HT1080 (cell line): ENCODE data around the gene TUBB. TPM values are rescaled to one million over a fixed set of nuclear protein-coding genes. Genes with fewer than 3 reads are reported as not detected.

ENCODE experiments used
- DNase-seq: peaks from one replicate; pipeline ENCODE4 v3.0.0-alpha.2; 2015; ENCODE audit warnings: low read depth
- polyA plus RNA-seq, 2 experiments: library from polyadenylated mRNA; depleted of rRNA; stranded (reverse); fragments of >200 nt; gene quantifications; 2 replicates each; pipeline ENCODE4 v1.2.3, GENCODE V29; 2015
- total RNA-seq: library from RNA; depleted of rRNA; stranded (reverse); fragments of >200 nt; shearing (Covaris generic); gene quantifications from 2 replicates; pipeline ENCODE4 v1.2.3, GENCODE V29; 2014; rRNA removed

TUBB gene
- 1,534 and 1,911 TPM in 2 replicates for total RNA-seq
- 1,782 and 1,790 TPM in 2 replicates for polyA plus RNA-seq (2015; cell fraction: cytosol; rRNA removed)
- polyA plus RNA-seq (2015; cell fraction: nucleus; rRNA removed), result 2,351 and 2,402 TPM in 2 replicates

DNA sequence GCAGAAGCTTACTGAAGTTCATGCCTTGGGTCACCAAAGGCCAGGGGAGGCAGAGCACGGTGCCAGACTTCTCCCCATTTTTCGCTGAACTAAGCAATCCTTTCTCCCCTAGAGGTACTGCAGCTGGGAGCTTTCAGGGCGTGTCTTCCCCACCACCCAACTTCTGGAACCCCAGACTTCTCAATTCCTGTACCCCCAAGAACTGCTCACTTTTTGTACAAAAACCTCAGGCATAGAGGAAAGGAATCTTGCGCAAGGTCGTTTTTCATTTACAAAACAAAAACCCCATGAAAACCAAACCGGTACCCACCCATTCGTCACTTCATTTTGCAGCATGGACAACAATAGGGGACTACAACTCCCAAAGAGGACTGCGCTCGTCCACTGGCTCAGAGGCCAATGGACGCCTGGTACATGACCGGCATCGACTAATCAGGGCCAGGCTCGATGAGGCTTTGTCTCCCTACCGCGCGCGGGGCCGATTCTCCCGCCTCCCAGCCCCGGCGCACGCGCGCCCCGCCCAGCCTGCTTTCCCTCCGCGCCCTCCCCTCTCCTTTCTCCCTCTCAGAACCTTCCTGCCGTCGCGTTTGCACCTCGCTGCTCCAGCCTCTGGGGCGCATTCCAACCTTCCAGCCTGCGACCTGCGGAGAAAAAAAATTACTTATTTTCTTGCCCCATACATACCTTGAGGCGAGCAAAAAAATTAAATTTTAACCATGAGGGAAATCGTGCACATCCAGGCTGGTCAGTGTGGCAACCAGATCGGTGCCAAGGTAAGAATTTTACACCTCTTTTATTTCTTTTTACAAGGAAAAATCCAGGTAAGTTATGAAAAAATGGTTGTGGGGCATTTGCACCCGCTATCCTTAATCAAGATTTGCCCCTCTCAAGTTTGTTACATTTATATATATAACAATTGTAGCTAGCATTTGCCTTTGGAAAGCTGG lies at the start of gene TUBB:
Gene TUBB (plus strand): TSS at position 562 of the 947 bp plus-strand sequence. CDS start 155 bp downstream, at position 717.
- DNase-seq, result peak; percentile 98

DNA sequence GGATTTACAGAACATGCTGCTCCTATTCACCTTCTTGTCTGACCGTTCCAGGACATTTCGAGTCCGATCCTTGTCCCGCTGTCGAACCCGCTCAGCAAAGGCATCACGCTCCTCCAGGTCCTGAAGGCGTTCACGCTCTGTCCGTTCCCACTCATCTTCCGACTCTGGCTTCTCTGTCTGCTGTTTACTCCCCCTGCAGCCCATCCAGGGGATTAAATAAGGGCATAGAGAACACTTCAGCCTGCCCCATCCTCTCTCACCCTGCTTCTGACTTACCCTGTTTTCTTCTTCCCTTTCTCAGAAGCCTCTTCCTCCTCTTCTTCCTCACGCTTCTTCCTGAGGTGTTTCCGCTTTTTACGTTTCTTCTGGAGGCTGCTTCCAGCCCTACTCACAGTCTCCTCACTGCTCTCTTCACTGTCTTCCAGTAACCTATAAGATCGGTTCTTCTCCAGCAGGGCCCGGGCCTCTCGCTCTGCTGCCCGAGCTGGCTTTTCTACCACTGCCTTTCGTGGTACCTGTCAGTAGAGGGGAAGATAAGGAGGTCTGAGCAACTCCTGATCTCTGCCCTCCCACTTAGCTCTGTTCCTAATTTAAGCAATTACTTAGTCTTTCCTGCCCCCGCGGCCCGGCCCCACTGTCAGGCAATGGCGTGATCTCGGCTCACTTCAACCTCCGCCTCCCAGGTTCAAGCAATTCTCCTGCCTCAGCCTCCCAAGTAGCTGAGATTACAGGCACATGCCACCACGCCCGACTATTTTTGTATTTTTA lies 49.2 kb upstream of the TUBB start:
- DNase-seq, result no peak

GRCh38 chr6:30672445-30673253 lies 47.5 kb upstream of the TUBB start, which contains the start of gene DHX16:
Gene DHX16, minus strand, starts transcription at chr6:30673006. Its CDS starts 165 bp downstream, at chr6:30672841.
- peak; percentile 97 for DNase-seq

DNA sequence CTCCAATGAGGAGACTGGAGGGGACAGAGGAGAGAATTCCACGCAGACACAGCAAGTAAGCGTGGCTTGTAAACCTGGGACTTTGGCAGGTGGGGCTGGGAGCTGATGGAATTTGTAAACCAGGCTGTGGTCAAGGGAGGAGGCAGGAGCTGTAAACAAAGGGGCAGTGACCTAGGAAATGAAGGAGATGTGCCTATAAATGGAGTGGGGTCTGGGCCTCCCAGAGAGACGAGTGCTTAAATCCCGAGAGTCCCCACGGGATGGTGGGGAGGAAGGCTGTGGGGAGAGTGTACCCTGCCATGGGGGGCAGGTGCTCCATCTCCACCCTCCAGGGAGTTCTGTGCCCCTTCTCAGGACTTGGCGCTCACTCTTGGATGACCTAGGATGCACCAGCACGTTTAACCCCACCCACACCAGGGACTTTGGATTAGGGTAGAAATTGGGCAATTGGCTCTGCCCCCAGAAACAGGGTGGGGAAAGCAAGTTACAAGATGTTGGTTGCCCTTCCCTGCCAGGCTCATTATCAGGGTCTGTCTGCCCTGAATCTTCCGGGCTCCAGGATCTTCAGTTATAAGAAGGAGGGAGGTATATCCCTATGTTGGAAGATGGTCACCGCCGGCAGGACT lies 43.4 kb upstream of the TUBB start:
- no peak for DNase-seq

GRCh38 chr6:30678964-30679726 lies 41.0 kb upstream of the TUBB start:
- DNase-seq, result peak; percentile 81

DNA sequence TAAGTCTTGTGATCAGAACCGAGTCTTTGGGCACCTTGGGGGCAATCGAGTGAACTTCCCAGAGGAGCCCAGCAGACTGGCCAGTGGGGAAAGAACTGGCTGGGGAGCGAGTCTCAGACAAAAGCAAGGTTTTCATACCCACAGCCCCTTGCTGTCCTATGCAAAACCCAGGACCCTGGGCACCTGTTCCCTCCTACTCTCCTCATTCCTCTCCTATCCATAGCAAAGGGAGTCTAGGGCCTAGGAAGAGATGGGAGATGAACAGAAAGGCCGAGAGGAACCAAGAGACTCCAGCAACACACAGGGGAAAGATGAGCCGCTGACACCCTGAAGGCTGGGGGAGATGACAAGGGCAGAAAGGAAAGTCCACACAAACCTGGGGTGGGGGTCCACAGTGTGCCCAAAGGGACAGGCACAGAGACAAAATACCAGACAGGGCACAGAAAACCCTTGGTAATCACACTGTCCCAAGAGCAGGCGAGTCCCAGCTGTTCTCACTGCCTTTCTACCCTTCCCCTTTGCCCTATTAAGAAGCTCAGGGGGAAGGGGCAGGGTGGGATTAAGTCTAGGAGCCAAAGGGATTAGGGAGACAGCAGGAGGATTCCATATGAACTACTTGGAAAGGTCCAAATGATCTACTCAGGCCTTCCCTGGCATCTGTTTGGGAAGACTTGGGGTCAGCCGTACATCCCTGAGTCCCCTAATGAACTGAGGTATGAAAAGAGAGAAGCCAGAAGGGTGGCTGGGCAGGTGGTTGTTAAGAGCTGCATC lies 40.2 kb upstream of the TUBB start:
- no peak for DNase-seq

GRCh38 chr6:30681766-30682142 lies 38.4 kb upstream of the TUBB start:
- DNase-seq, result no peak

DNA sequence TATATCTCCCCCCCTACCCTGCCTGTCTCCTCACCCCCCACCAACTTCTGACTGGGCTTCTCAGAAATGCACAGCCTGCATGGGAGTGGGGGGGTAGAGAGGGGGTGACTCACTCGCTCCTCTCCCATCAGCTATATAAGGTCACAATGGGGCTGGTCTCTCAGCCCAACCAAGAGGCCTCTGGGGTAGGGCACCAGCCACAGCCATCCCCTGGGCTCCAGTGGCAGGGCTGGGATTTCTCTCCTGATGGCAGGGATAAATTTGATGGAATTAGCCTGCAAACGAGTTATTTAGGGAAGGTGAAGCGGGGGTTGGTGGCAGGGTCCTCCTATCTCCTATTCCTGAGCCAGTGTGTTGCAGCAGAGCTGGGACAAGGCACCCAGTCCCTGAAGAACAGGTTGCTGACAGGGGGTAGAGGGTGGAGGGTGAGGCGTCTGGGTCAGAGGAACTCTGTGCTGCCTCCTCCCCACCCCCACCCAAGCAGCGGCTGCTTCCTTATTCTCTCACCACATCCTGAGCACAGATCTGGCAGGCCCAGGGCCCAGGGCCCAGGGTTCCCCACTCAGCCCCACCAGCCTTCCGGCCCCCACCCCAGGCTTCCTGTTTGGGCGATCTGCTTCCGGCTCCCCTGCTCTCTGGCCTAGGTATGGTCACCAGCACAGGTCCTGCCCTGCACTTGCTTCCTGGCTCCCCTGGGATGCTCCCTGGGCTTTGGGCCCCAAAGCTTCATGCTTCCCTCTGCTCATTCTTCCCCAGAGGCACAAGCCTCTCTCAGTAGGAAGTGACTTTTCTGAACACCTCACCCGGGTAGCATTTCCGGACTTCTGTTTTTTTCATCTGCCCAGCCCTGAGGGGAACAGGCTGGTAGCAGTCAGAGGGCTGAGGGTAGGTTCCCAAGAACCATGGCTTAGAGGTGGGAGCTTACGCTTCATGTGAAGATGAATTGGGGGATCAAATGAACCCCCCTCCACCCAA lies 37.7 kb upstream of the TUBB start:
- peak; percentile 96 for DNase-seq

DNA sequence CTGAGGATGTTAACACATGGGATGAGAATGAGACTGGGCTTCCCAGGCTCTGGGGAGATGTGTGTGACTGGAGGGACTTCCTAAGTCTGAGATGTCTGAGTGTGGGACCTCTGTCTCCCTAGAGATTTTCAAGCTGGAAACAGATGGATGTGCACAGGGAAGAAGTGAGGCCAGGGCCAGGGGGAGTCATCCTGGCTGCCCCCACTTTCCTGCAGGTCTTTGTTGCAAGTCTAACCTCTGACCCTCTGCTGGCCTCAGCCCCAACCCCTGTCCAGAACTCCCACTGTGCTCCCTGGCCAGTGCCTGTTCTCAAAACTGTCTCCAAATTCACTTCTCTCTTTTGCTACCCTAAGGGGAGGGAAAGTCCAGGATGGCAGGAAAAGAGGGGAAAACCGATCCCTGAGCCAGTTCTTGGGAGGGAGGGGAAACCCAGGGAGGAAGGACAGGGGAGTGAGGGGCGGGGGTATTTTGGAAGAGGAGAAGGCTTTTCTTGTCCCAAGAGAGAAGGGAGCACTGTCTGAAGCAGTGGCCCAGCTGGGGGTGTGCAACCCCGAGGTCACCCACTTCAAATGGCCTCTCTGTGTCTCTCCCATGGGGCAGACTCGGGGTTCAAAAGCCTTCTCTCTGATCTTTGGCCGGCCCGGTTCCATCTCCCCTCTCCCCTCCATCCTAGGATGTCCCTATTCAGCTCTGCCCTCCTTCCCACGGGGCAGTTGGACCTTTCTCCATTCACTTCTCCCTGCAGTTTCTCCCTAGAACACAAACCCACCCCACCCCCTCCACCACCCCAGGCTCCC lies 36.8 kb upstream of the TUBB start:
- DNase-seq, result no peak

- no peak for DNase-seq
Measured at GRCh38 chr6:30683980-30684338, 36.2 kb upstream of the TUBB start.

DNA sequence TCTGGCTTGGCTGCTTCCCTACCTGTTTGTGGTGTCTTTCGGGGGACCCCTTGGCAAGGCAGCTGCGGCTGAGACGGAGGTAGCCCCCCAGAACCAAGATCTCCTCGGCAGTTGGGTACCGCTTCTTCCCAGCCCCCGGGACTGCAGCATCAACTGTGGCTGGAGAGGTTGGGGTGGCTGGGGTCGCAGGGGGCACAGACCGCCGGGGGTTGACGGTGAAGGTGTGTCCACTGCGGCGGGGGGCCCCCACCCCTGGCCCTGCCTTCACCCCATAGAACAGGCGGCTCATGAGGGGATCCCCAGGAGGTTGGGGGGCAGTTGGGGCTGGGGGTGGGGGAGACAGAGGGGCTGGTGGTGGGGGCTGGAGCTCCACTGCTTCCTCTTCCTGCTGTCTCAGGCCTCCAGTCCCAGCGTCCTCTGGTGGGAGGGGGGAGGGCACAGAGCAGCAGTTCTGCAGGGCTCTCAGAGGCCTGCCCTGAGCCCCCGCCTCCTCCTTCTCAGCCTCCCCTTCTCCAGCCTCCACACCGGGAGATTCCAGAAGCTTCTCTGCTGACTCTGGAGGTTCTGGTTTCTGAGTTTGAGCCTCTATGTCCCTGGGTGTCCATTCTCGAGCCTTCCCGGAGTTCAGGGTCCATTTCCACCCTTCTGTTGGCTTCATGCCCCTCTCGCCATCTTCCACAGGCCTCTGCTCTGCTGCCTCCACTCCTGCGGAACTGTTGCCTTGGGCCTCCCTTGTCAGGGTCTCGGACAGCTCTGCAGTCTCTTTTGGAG lies 35.6 kb upstream of the TUBB start:
- peak; percentile 44 for DNase-seq

DNA sequence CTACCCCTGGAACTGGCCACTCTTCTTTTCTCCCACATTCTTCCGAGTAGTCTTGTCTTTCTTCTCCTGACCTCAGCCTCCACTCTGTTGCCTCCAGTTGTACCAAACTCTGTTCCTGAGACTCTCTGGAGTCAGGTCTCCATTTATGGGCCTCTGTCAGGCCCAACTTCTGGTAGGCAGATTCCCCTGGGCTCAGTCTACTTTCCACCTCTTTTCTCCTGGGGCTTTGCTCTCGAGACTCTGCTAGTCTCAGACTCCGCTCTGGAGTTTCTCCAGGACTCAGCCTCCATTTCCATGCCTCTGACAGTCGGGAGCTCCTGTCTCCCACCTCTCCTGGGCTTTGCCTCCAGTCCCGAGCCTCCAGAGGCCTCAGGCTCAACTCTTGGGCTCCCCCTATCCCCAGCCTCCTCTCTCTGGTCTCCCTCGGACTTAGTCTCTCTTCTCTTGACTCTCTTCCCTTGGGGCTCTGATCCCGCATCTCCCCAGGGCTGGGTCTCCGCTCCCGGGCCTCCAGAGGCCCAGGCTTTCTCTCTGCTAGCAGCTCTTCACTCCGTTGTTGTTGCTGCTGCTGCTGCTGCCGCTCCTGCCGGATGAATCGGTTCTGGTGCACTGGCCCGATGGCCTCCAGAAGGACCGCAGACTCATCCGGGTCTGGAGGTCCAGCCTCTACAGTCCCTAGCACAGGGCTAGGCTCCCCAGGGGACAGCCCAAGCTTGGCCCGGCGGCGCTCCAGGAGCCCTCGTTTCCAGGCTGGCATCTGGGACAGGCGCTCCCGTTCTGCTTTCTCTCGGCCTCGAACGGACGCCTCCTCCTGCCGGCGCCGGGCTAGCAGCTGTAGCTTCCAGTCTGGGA lies 34.8 kb upstream of the TUBB start:
- peak; percentile 42 for DNase-seq

DNA sequence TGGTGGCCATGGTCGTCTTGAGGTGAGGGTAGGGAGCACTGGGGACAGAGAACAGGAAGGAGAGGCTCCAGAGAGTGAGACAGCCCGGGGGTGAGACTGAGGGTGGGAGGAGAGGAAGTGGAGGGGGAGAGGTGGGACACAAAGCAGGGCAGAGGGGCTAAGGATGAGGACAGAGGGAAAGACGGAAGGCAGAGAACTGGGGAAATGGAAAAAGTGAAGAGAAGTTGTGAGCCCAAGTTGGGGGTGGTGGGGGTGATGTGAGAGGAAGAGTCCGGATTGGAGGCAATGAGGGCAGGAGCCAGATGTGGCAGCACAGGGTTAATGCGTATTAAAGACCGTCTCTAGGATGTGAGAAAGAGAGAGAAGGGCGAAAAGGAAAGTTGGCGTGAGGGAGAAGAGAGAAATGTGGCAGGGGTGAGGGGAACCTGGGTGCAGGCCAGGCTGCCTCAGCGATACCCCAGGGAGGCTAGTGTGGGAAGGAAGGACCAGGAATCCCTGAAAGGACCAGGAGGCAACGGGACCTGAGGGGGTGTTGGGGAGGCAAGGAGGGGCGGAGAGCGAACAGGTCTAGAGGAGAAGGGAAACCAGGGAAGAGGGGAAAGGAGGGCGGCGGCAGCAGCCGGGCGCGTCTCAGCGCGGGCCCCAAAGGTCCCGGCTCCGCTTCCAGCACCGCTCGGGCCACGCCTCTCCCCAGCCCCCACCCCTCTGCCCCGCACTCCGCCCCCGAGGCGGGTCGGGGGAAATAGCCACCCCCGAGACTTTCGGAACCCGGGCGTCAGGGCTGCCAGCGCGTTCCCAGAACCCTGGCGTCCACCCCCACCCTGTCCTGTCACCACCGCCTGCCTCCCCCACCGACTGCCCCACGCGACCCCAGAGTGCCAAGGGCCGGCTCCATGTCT lies 33.9 kb upstream of the TUBB start, which contains the start of gene PPP1R18:
Gene PPP1R18 (minus strand): TSS at position 637 of the 899 bp plus-strand sequence. CDS start 627 bp downstream, at position 10.
- DNase-seq, result peak; percentile 64
